ENCODE measurements around the gene TBXA2R. TPM values are rescaled to one million over a fixed set of nuclear protein-coding genes. Genes with fewer than 3 reads are reported as not detected.
"Not testable (repeated sequence)": the region's sequence is repeated elsewhere in the genome, so short reads cannot be mapped to it uniquely, and the experiment has no call there.

TBXA2R gene
- total RNA-seq, 1 donor from 2014 or later: 4.7 TPM

DNA sequence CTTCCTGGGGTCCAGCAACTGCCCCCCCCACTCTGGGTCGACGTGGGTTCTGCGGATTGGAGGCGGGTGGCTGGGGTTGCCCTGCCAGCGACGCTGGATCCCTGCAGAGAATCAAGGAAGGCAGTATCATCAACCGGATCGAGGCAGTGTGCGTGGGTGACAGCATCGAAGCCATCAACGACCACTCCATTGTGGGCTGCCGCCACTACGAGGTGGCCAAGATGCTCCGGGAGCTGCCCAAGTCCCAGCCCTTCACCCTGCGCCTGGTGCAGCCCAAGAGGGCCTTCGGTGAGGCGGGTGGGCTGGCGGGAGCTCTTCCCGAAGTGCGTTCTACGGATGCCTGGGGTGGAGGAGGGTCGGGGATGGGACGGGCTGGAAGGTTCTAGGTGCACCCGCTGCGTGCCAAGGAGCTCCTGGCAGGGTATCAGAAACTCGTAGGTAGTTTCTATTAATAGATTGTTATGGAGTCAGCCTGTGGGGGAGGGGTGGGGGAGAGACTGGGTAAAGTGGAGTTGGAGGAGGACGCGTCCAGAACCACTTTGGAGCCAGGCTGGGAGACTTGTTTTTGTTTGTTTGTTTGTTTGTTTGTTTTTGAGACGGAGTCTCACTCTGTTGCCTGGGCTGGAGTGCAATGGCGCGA, 19.8 kb downstream of the TBXA2R start:
- Histone ChIP-seq H3K27ac (no peak overlapping the region), H3K36me3 (no peaks in the 10 kb centered on the region), H3K4me3 (no peak overlapping the region), H3K9me3 (no peaks in the 10 kb centered on the region), H3K4me1 (peaks cover 3% of the 10 kb centered on the region), H3K27me3 (peaks cover 19% of the 10 kb centered on the region)
- intact Hi-C loops (cut with DNase I): loop anchor here (5.0 kb wide), 1 partner anchor 35 kb away; no protein-coding TSS in a partner anchor
- TF ChIP-seq, protein P1, sequence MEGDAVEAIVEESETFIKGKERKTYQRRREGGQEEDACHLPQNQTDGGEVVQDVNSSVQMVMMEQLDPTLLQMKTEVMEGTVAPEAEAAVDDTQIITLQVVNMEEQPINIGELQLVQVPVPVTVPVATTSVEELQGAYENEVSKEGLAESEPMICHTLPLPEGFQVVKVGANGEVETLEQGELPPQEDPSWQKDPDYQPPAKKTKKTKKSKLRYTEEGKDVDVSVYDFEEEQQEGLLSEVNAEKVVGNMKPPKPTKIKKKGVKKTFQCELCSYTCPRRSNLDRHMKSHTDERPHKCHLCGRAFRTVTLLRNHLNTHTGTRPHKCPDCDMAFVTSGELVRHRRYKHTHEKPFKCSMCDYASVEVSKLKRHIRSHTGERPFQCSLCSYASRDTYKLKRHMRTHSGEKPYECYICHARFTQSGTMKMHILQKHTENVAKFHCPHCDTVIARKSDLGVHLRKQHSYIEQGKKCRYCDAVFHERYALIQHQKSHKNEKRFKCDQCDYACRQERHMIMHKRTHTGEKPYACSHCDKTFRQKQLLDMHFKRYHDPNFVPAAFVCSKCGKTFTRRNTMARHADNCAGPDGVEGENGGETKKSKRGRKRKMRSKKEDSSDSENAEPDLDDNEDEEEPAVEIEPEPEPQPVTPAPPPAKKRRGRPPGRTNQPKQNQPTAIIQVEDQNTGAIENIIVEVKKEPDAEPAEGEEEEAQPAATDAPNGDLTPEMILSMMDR (IDR thresholded peaks at IDR 0.05): no peak
- no peak for DNase-seq
- ATAC-seq: peak; percentile 52

GRCh38 chr19:3586127-3586626, 20.5 kb downstream of the TBXA2R start:
- Histone ChIP-seq H3K9me3 (no peaks in the 10 kb centered on the region), H3K27ac (no peak overlapping the region), H3K36me3 (no peaks in the 10 kb centered on the region), H3K27me3 (peaks cover 19% of the 10 kb centered on the region), H3K4me3 (peak overlapping the region; percentile 47), H3K4me1 (peaks cover 3% of the 10 kb centered on the region)
- no peak for DNase-seq
- intact Hi-C loops (cut with DNase I): loop anchor here (5.0 kb wide), 1 partner anchor 36 kb away; no protein-coding TSS in a partner anchor
- TF ChIP-seq, protein P1 (IDR thresholded peaks at IDR 0.05): peak; percentile 59
- ATAC-seq: peak; percentile 37

GRCh38 chr19:3585301-3586126, 21.2 kb downstream of the TBXA2R start, which contains the start of gene GIPC3:
TSS of gene GIPC3 (plus strand) at chr19:3585478. CDS start at chr19:3585598, 120 bp downstream.
- Histone ChIP-seq H3K9me3 (no peaks in the 10 kb centered on the region), H3K27ac (no peak within 1 kb of the TSS), H3K36me3 (no peaks in the 10 kb centered on the region), H3K27me3 (peaks cover 19% of the 10 kb centered on the region), H3K4me1 (peaks cover 3% of the 10 kb centered on the region), H3K4me3 (peak within 1 kb of the TSS; percentile 47)
- DNase-seq (no peak), ATAC-seq (peak; percentile 13)
- intact Hi-C loops (cut with DNase I): loop anchor here (5.0 kb wide), 1 partner anchor 37 kb away; no protein-coding TSS in a partner anchor
- TF ChIP-seq, protein P1 (IDR thresholded peaks at IDR 0.05): no peak

DNA sequence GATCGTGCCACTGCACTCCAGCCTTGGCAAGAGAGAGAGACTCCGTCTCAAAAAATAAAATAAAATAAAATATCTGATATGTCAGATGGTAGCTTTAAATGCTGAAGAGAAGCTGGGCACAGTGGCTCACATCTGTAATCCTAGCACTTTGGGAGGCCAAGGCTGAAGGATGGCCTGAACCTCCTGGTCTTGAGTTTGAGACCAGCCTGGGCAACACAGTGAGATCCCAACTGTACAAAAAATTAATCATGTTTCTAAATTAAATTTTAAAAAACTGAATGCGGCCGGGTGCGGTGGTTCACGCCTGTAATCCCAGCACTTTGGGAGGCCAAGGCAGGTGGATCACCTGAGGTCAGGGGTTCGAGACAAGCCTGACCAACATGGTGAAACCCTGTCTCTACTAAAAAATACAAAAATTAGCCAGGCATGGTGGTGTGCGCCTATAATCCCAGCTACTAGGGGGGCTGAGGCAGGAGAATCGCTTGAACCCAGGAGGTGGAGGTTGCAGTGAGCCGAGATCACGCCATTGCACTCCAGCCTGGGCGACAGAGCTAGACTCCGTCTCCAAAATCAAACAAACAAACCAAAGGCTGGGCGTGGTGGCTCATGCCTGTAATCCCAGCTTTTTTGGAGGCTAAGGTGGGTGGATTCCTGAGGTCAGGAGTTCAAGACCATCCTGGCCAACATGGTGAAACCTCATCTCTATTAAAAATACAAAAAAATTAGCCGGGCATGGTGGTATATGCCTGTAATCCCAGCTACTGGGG, 22.5 kb downstream of the TBXA2R start:
- H3K4me1 ChIP-seq; H3K9me3 ChIP-seq; intact Hi-C loops (cut with DNase I); H3K36me3 ChIP-seq; DNase-seq; H3K4me3 ChIP-seq; ATAC-seq; H3K27ac ChIP-seq: not testable (repeated sequence)
- peaks cover 19% of the 10 kb centered on the region for H3K27me3 ChIP-seq

DNA sequence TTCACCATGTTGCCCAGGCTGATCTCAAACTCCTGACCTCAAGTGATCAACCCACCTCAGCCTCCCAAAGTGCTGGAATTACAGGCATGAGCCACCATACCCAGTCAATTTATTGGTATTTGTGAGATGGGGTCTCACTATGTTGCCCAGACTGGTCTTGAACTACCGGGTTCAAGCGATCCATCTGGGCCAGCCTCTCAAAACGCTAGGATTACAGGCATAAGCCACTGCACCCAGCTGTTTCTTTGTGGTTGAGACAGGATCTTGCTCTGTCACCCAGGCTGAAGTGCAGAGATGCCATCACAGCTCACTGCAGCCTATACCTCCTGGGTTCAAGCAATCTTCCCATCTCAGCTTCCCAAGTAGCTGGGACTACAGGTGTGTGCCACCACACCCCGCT, 24.9 kb downstream of the TBXA2R start:
- ATAC-seq; H3K27ac ChIP-seq; intact Hi-C loops (cut with DNase I); DNase-seq; H3K36me3 ChIP-seq; H3K4me3 ChIP-seq; H3K4me1 ChIP-seq; H3K9me3 ChIP-seq: not testable (repeated sequence)
- H3K27me3 ChIP-seq: peaks cover 19% of the 10 kb centered on the region

DNA sequence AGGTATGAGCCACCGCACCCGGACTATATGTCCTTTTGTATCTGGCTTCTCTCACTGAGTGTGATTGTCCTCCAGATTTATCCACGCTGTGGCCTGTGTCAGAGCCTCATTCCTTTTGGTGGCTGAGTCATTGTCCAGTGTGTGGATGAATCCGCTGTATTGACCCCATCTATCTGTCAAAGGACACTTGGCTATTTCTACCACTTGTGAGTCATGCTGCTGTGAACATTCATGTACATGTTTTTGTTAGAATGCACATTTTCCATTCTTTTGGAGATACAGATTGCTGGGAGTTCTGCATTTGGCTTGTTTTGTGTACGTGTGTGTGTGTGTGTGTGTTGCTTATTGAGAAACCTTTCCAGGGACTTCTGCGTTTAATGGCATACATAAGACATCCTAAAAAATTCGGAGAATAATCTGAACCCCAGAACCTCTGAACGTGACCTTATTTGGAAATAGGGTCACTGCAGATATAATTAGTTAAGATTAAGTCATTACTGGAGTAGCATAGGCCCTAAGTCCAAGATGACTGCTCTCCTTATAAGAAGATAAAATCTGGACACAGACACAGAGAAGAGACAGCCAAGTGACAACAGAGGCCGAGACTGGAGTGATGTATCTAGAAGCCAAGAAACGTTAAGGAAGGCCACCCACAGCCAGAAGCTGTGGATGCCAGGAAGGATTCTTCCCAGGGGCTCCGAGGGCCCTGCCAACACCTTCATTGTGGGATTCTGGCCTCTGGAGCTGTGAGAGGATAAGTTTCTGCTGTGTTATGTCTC, 26.3 kb downstream of the TBXA2R start:
- H3K36me3 ChIP-seq: no peaks in the 10 kb centered on the region
- peaks cover 12% of the 10 kb centered on the region for H3K27me3 ChIP-seq
- H3K4me3 ChIP-seq: no peak overlapping the region
- H3K4me1 ChIP-seq: peaks cover 6% of the 10 kb centered on the region
- TF ChIP-seq, protein P1 (IDR thresholded peaks at IDR 0.05): no peak
- ATAC-seq (peak; percentile 9), DNase-seq (no peak)
- no peak overlapping the region for H3K27ac ChIP-seq
- intact Hi-C loops (cut with DNase I): no loop called here
- H3K9me3 ChIP-seq: no peaks in the 10 kb centered on the region

Measured in upper lobe of right lung (tissue), 1 donor.